Type B pancreatic cell (in vitro differentiated cells): Measurements from ENCODE around the gene SPAG16. TPM values are rescaled to one million over a fixed set of nuclear protein-coding genes. Genes with fewer than 3 reads are reported as not detected.

Experiments used
- DNase-seq: peaks from one replicate; pipeline ENCODE4 v3.0.0; 2021; ENCODE audit warnings: mixed read lengths; ENCODE audit not compliant: unreplicated experiment; ENCODE audit errors: extremely low spot score
- H3K27ac Mint-ChIP-seq: 2 replicates; pipeline ENCODE4 v1.8.0; 2021; ENCODE audit warnings: mild to moderate bottlenecking, mixed read lengths
- H3K27me3 Mint-ChIP-seq: 2 replicates; pipeline ENCODE4 v1.8.0; 2021; ENCODE audit warnings: mixed read lengths
- H3K36me3 Mint-ChIP-seq: 2 replicates; pipeline ENCODE4 v1.8.0; 2021; ENCODE audit warnings: mixed read lengths
- H3K4me1 Mint-ChIP-seq: one replicate; pipeline ENCODE4 v1.8.0; 2021; ENCODE audit warnings: mixed read lengths; ENCODE audit not compliant: unreplicated experiment
- H3K4me3 Mint-ChIP-seq: 2 replicates; pipeline ENCODE4 v1.8.0; 2021; ENCODE audit warnings: mild to moderate bottlenecking, mixed read lengths
- H3K9me3 Mint-ChIP-seq: 2 replicates; pipeline ENCODE4 v1.8.0; 2021; ENCODE audit warnings: mixed read lengths
- total RNA-seq: library from RNA; stranded (reverse); gene quantifications from 2 replicates; pipeline ENCODE4 v1.2.1, GENCODE V29; 2021; ENCODE audit warnings: low replicate concordance
- TF ChIP-seq, protein P1 (sequence below): fragments of 200-600 bp; sonication (generic); conservative IDR thresholded peaks from 2 replicates; pipeline ENCODE4 v1.5.0; 2021; ENCODE audit warnings: antibody characterized with exemption, mild to moderate bottlenecking

The SPAG16 gene
- total RNA-seq, 1 donor from 2014 or later, result 54.8 TPM

DNA sequence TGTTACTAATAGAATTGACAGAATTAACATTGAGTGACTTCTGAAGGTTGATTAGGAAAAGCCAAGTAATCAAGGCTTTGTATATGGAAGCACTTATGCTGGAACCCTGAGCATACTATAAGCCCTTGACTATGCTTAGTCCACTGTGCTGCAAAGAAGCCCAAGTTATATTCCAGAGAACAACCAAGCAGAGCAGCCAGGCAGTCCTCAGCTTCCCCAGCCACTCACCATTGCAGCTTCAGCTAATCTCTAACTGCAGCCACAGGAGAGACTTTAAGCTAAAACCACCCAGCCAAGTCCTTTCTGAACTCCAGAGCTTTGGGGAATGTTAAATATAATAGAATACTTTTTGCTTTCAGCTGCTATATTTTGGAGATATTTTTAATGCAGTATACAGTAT is 962.2 kb downstream of the SPAG16 start:
- no peak for DNase-seq
- H3K9me3 Mint-ChIP-seq, result no peaks in the 10 kb centered on the region
- TF ChIP-seq, protein P1, sequence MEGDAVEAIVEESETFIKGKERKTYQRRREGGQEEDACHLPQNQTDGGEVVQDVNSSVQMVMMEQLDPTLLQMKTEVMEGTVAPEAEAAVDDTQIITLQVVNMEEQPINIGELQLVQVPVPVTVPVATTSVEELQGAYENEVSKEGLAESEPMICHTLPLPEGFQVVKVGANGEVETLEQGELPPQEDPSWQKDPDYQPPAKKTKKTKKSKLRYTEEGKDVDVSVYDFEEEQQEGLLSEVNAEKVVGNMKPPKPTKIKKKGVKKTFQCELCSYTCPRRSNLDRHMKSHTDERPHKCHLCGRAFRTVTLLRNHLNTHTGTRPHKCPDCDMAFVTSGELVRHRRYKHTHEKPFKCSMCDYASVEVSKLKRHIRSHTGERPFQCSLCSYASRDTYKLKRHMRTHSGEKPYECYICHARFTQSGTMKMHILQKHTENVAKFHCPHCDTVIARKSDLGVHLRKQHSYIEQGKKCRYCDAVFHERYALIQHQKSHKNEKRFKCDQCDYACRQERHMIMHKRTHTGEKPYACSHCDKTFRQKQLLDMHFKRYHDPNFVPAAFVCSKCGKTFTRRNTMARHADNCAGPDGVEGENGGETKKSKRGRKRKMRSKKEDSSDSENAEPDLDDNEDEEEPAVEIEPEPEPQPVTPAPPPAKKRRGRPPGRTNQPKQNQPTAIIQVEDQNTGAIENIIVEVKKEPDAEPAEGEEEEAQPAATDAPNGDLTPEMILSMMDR, result no peak
- H3K4me3 Mint-ChIP-seq, result no peak overlapping the region
- no peak overlapping the region for H3K27ac Mint-ChIP-seq
- H3K27me3 Mint-ChIP-seq, result no peaks in the 10 kb centered on the region
- H3K4me1 Mint-ChIP-seq, result no peaks in the 10 kb centered on the region
- no peaks in the 10 kb centered on the region for H3K36me3 Mint-ChIP-seq

DNA sequence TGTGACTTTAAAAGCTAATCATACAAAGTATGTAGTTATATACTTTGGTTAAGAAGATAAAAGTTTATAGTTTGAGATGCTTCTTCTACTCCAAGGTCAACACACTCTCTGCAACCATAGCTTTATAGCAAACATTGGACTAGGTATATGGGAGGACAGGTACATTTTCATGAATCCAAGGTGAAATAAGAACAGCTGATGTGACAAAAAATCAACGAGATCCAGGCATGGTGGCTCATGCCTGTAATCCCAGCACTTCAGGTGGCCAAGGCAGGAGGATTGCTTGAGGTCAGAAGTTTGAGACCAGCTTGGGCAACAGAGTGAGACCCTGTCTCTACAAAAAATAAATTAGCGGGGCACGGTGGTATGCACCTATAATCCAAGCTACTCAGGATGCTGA is 963.3 kb downstream of the SPAG16 start:
- Mint-ChIP-seq H3K27me3 (no peaks in the 10 kb centered on the region), H3K36me3 (no peaks in the 10 kb centered on the region), H3K4me3 (no peak overlapping the region), H3K4me1 (no peaks in the 10 kb centered on the region), H3K27ac (no peak overlapping the region), H3K9me3 (no peaks in the 10 kb centered on the region)
- DNase-seq, result no peak
- TF ChIP-seq, protein P1, result no peak

DNA sequence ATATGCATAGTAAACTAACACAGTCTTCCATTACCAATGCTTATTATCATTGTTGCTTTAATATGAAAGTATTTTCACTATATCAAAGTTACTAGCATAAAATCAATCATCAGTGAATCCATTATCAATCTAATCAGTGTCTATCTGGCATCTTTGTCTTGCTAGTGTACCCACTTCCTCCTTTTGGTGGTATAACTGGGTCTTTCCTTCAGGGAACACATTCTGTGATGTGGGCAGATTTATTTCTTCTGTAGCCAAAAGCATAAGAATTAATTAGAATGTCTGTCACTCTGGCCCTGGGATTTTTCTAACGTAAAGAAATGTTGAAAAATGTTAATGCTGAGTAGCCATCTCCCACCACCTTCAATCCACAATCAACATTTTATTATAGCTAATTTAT is 970.8 kb downstream of the SPAG16 start:
- Mint-ChIP-seq H3K9me3 (no peaks in the 10 kb centered on the region), H3K27me3 (no peaks in the 10 kb centered on the region), H3K27ac (no peak overlapping the region), H3K36me3 (no peaks in the 10 kb centered on the region), H3K4me1 (no peaks in the 10 kb centered on the region), H3K4me3 (no peak overlapping the region)
- TF ChIP-seq, protein P1, result no peak
- no peak for DNase-seq

DNA sequence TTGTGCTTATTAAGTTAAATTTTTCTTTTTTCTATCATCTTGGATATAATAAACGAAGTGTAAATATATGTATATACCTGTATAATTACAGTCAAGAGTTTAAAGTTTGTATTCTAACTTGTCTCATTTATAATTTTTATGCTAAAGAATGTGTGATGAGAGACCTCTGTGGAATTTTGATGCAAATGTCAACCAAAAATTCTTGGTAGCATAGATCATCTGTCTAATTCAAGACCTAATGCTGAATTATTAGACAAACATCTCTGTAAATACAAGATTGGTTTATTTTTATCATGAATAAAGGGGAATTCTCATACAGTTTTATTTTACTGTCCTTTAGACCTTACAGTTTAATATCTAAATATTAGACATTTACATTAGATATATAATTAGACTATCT is 977.4 kb downstream of the SPAG16 start:
- Mint-ChIP-seq H3K4me3 (no peak overlapping the region), H3K4me1 (no peaks in the 10 kb centered on the region), H3K27me3 (no peaks in the 10 kb centered on the region), H3K36me3 (no peaks in the 10 kb centered on the region), H3K9me3 (no peaks in the 10 kb centered on the region), H3K27ac (no peak overlapping the region)
- TF ChIP-seq, protein P1, result no peak
- DNase-seq, result no peak

DNA sequence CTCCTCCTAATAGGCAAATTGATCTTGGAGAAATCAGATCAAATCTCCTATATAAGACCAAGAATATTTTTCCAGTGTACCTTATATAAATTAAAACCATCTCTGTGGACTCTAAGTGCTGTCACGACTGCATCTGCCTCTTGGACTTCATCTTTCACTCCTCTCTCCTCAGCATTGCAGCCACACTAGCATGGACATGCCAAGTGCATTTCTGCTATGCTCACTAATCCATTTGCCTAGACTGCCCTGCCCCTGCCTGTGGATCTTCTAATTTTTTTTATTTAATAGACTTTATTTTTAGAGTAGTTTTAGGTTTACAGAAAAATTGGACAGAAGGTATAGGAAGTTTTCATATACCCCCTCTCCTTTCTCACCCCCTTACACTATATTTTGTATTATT is 979.9 kb downstream of the SPAG16 start:
- Mint-ChIP-seq H3K36me3 (no peaks in the 10 kb centered on the region), H3K27ac (no peak overlapping the region), H3K4me1 (no peaks in the 10 kb centered on the region), H3K4me3 (no peak overlapping the region), H3K27me3 (no peaks in the 10 kb centered on the region), H3K9me3 (no peaks in the 10 kb centered on the region)
- DNase-seq, result no peak
- TF ChIP-seq, protein P1, result no peak

DNA sequence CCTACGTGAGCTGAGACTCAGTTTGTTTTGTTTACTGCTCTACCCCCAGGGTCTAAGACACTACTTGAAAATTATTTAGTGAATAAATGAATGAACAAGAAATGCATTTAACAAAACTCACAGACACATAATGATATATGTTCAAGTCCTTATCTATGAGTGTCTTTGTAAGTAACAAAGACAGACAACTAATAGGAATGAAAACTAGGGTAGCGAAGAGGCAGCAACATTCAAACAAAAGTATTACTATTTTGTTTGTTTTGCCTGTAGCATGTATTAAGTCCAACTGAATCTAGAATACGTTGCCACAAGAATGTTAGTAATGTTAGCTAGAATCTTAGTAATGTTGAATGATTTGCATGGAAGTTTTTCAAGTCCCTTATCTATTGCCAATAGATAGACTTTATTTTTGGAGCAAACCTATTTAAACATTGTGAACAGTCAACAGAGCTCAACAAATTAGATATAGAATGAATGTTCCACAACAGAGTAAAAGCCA is 981.8 kb downstream of the SPAG16 start:
- TF ChIP-seq, protein P1, result no peak
- no peak overlapping the region for H3K4me3 Mint-ChIP-seq
- no peaks in the 10 kb centered on the region for H3K4me1 Mint-ChIP-seq
- no peak overlapping the region for H3K27ac Mint-ChIP-seq
- DNase-seq, result no peak
- H3K27me3 Mint-ChIP-seq, result no peaks in the 10 kb centered on the region
- no peaks in the 10 kb centered on the region for H3K9me3 Mint-ChIP-seq
- no peaks in the 10 kb centered on the region for H3K36me3 Mint-ChIP-seq
